Right ventricle myocardium inferior (tissue), 1 donor: ENCODE results near the gene HPS5. TPM values are rescaled to one million over a fixed set of nuclear protein-coding genes. Genes with fewer than 3 reads are reported as not detected.
"Not testable (repeated sequence)": the region's sequence is repeated elsewhere in the genome, so short reads cannot be mapped to it uniquely, and the experiment has no call there.

ENCODE experiments used
- ATAC-seq: fragments of 200-7000 bp; cut with Tn5 transposase; one replicate; pipeline ENCODE4 v1.9.1; 2020; ENCODE audit warnings: mild to moderate bottlenecking, moderate library complexity
- DNase-seq: peaks from one replicate; pipeline ENCODE4 v3.0.0; 2021; ENCODE audit errors: missing footprints
- intact Hi-C: fragments of 100-400 bp; cut with DNase I; formaldehyde crosslinking; loops from one replicate; pipeline ENCODE4 v1.11.0; 2022
- total RNA-seq: library from RNA; stranded (reverse); fragmentation: NEBNext Ultra II Directional; extraction: Animal tissue kit (Norgen Biotek cat#: 25700); gene quantifications from one replicate; pipeline ENCODE4 v1.2.1, GENCODE V29; 2021
- donor health status: DM: no; HTN: yes; CAD: no; lungs with severe emphysema.

The HPS5 gene
- total RNA-seq, 1 donor from 2014 or later = 10.5 TPM

DNA sequence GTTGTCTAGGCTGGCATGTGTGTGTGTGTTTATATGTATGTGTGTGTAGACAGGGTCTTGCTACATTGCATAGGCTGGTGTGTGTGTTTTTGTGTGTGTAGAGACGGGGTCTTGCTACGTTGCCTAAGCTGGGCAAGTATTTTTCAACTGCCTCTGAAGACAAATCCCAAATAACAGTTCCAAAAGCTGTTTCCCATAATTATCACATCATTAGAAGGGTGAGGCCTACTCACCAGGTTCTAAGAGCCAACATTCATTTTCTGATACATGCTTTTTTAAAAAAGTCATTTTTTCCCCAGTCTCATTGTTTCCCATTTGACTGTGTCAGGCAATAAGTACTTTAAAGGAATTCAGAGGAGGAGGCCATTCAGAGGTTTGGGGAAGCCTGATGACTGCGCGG is 33.0 kb downstream of the HPS5 start:
- no peak for DNase-seq
- no peak for ATAC-seq
- intact Hi-C loops = no loop called here

DNA sequence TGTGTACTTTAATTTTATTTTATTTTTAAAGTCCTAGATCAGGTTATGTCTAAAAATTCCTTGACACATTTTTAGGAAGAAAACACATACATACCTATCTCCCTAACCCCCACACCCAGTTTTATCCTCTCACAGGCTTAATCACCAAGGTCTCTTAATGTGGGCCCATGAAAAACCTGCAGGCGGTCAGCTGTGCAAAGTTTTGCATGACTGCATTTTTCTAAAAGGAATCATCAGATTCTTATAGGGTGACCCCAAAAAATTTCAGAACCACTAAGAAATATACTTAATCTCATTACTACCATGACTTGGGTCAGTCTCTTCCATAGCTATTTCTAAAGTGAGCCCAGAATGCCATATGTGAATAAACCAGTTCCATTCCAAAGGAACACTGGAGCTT is 36.1 kb downstream of the HPS5 start:
- ATAC-seq (no peak), DNase-seq (no peak)
- intact Hi-C loops = no loop called here

DNA sequence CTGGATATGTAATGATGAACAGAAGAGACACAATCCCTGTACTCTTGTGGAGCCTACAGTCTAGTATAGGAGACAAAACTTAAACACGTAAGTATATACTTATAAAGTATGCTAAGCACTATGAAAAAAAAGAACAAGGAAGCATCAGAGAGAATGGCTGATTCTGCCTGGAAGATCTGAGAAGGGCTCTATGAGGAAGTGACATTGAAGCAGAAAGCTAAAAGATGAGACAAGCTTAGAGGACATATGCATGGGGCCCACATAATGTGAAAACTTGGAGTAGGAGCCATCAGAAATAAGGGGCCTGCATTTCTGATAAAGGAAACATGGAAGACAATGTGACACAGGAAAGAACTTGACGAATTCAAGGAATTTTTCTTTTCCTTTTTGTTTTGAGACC is 39.3 kb downstream of the HPS5 start:
- DNase-seq (no peak), ATAC-seq (no peak)
- intact Hi-C loops = no loop called here

DNA sequence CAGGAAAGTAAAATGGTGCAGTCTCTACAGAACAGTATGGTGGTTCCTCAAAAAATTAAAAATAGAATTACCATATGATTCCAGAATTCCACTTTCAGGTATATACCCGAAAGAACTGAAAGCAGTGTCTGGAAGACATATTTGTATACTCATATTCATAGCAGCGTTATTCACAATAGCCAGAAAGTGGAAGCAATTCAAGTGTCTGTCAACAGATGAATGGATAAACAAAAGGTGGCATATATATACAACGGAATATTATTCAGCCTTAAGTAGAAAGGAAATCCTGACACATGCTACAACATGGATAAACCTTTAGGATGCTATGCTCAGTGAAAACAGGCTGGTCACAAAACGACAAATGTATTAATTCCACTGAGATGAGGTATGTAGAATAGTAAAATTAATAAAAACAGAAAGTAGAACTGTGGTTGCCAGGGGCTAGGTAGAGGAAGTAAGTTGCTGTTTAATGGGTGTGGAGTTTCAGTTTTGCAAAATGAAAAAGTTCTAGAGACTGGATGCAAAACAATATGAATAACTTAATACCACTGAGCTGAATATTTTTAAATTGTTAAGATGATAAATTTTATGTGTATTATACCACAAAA is 41.4 kb downstream of the HPS5 start:
- intact Hi-C loops = no loop called here
- ATAC-seq (no peak), DNase-seq (no peak)

DNA sequence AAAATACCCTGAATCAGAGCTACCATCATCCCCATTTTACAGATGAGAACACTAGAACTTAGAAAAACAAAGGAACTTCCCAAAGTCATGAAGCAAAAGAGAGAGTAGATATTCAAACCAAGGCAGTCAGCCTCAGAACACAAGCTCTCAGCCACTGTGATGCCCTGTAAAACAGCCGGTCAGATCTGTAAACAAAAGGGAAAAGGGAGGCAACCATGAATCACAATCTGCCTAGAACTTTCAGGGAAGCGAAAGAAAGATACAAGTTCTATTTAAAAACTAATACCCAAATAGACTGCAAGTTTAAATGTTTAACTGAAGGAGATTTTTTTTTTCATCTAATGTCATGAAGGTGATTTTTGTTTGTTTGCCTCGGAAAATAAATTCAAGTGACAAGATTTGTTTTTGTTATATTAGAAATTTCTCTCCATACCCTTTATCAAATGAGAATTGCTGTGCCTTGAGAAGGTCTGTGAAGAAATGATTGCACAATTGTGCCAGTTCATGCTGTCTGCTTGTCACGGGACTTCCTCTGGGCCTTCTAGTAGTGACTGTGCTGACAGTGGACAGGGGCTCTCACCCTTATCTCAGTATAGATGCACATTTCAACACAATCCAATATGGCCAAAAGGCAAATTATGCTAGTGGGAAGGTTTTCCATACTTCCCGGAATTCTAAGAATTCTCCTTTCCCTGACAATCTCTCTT is 44.2 kb downstream of the HPS5 start:
- intact Hi-C loops = no loop called here
- DNase-seq (no peak), ATAC-seq (peak; percentile 54)

DNA sequence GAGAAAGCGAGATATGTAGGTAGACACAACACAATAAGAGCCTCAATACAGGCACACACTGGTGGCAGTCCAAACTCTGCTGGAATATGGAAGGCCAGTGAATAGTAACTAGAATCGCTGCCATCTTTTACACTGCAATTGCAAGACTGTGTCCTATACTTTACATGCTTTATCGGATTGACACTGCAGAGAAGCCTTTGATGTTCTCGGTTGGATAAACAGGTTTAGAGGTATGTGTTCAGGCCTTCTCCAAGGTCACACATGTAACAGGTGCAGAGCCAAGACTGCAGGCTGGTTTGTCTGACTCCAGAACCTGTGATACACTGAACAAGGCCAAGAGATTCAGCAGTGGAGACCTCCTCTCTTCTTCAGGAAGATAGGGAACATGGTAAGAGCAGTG is 50.7 kb downstream of the HPS5 start:
- intact Hi-C loops = no loop called here
- no peak for ATAC-seq
- DNase-seq = no peak

DNA sequence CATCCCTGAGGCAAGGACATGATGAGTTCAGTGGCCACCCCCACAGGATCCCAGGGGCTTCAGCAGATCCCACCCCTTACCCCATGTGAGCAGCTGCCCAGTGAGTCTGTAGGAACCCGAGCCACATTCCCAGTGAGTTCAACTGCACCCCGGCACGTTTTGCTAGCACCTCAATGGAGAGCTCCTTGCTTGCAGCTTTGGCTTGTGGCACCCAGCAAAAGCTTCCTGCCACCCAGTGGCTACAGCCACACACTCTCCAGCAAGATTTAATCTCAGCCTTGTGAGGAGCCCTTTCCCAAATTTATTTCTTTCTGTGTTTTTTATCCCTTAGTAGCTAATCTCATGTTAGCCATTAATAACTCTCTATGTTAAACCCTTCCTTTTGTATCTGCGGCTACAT is 51.8 kb downstream of the HPS5 start:
- ATAC-seq = no peak
- no peak for DNase-seq
- intact Hi-C loops = no loop called here

DNA sequence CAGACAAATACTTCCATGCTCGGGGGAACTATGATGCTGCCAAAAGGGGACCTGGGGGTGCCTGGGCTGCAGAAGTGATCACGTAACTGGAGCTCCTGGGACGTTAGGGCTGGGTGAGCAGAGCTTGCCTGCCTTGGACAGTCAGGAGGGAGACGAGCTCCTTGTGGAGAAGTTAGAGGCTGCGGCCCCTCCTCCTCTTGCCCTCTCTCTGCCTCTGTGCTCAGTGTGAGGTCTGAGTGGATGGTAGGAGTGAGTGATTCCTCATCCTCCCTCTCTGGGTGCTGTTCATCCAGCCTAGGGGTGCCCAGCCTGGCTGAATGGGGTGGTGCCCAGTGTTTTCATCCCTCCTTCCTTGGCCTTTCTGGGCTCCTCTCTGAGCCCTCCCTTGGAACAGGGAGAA is 52.7 kb downstream of the HPS5 start:
- intact Hi-C loops, ATAC-seq, DNase-seq: not testable (repeated sequence)

DNA sequence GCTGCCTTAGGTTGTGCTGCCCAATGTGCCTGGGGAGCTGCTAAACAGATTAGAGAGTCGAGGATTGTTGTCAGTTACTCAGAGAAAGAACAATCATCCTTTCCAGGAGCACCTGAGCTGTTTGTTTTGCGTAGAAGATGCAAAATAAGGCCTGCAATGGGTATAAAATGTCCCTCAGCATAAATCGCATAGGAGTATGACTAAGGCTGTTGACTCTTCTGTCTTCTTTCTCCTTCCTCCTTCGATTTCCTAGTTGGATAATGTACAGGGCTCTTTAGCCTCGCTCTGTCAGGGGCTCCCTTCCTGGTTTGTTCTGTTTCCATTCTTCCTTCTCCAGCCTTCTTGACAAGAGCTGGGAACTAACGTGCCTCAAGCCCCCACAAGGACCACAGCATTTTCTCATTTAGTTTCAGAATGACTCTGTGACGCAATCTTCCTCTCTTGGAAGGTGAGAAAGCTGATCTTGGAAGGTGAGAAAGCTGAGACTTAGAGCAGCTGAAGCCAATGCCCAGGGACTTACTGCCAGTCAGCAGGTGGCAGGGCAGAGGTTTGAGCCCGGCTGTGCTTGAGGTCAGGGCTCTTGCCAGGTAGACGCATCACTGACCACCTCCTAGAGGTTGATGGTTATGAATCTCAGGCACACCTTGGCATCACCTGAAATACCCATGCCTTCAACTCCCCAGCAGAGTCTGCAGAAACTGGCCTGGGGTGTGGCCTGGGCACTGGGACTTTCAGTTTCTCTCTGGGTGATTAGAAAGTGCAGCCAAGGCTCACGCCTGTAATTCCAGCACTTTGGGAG is 54.4 kb downstream of the HPS5 start:
- DNase-seq, intact Hi-C loops, ATAC-seq: not testable (repeated sequence)

DNA sequence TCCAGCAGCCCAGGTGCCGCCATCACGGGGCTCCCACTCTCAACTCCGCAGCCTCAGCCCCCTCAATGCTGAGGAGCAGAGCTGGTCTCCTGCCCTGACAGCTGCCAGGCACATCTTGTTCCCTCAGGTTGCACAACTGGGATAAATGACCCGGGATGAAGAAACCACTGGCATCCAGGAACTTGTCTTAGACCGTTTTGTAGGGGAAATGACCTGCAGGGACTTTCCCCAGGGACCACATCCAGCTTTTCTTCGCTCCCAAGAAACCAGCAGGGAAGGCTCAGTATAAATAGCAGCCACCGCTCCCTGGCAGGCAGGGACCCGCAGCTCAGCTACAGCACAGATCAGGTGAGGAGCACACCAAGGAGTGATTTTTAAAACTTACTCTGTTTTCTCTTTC is 56.0 kb downstream of the HPS5 start, which contains the start of gene SAA1:
SAA1 (plus strand) TSS at position 316 of the 400 bp plus-strand sequence. CDS start 624 bp downstream, outside the sequence.
- intact Hi-C loops = no loop called here
- ATAC-seq (no peak), DNase-seq (no peak)

DNA sequence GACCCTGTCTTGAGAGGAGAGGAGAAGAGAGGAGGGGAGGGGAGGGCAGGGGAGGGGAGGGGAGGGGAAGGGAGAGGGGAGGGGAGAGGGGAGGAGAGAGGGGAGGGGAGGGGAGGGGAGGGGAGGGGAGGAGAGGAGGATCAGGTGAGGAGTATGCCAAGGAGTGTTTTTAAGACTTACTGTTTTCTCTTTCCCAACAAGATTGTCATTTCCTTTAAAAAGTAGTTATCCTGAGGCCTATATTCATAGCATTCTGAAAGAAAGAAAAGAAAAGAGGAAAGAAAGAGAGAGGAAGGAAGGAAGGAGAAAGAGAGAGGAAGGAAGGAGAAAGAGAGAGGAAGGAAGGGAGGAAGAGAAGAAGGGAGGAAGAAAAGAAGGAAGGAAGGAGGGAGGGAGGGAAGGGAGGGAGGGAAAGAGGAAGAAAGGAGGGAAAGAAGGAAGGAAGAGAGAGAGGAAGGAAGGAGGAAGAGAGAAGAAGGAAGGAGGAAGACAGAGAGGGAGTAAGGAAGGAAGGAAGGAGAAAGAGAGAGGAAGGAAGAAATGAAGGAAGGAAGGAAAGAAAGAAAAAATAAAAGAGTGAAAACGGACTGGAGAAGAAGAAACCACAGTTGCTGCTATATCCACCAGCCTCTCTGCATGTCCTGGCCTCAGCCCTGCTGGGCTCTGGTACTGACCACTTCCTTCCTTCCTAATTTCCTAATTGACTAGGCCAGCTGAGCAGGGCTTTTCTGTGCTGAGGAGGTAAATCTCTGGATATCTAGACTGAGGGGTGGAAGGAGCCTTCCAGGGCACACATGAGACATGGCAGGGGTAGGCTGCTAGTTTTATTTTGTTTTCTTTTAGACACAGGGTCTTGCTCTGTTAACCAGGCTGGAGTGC is 57.0 kb downstream of the HPS5 start:
- DNase-seq (no peak), ATAC-seq (no peak)
- intact Hi-C loops = no loop called here

DNA sequence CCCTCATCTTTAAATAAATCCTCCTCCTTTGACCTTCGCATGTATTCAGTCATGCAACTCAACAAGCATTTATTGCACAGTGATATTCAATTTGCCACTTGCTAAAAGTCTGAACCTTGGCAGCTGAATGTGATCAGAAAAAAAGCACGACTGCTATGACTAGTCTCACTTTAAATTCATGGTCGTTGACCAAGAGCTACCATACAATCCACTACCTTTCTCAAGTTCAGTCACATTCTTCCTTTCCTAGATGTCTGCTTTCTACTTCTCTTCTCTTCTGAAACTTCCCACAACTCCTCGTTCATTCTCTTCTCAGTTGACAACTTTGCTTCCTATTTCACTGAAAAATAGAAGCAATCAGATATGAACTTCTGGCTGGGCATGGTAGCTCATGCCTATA is 57.9 kb downstream of the HPS5 start:
- DNase-seq (no peak), ATAC-seq (no peak)
- intact Hi-C loops = no loop called here

DNA sequence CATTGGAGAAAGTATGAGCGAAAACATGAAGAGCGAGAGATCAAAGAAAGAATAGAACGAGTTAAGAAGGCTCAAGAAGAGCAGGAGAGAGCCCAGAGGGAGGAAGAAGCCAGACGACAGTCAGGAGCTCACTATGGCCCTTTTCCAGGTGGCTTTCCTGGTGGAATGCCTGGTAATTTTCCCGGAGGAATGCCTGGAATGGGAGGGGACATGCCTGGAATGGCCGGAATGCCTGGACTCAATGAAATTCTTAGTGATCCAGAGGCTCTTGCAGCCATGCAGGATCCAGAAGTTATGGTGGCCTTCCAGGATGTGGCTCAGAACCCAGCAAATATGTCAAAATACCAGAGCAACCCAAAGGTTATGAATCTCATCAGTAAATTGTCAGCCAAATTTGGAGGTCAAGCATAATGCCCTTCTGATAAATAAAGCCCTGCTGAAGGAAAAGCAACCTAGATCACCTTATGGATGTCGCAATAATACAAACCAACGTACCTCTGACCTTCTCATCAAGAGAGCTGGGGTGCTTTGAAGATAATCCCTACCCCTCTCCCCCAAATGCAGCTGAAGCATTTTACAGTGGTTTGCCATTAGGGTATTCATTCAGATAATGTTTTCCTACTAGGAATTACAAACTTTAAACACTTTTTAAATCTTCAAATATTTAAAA is 59.1 kb downstream of the HPS5 start:
- intact Hi-C loops, ATAC-seq, DNase-seq: not testable (repeated sequence)

DNA sequence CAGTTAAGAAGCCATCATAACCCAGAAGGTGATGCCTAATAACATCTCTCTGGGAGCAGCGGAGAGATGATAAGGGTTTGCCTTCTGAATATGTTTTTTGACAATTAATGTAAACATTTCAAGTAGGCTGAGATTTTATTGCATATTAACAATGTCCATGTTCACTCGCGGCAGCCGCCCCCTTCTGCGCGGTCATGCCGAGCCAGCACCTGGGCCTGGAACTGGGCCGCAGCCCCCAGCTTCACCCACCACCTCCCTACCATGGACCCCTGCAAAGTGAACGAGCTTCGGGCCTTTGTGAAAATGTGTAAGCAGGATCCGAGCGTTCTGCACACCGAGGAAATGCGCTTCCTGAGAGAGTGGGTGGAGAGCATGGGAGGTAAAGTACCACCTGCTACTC is 60.2 kb downstream of the HPS5 start:
- intact Hi-C loops = no loop called here
- no peak for ATAC-seq
- DNase-seq = no peak

DNA sequence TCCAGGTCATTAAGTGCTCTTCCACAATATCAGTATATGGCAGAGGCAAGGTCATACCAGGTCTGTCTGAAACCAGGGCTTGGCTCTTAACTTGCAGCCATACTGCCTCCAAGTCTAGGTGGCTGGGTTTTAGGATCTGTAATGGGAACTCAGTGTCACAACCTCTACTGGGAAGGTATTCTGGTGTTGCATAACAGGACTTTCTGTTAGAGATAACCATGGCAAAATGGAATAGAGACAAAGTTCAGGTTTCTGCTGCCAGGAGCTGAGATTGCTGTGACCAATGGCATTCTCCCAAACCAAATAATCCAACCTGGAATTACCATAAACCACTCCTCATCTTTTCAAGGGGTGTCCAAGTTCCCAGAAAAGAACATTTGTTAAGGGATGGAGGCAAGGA is 62.7 kb downstream of the HPS5 start:
- no peak for DNase-seq
- ATAC-seq = no peak
- intact Hi-C loops = no loop called here

DNA sequence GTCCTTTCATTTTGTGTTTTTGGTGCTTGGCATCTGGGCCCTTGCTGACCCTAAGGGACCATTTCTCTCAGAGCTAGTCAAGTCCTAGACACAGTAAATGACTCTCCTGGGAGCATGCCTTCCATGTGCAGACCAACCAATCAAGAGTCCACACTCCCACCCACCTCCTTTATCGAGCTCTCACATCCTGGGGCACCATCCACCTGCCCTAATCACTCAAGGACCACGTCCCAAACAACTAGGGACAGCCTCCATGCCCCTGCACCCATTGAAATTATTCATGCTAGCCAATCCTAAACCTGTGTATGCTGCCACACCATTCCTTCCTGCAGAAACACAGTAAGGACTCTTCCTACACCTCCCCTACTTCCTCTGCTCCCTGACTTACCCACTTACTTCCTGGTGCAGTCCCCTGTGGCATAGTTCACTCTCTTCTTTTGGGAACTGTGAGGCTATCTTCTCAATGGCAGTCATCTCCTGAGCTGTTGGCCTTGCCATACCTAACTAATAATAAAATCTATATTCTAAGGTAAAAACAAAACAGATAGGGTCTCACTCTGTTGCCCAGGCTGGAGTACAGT is 67.1 kb downstream of the HPS5 start:
- ATAC-seq = no peak
- no peak for DNase-seq
- intact Hi-C loops = no loop called here

DNA sequence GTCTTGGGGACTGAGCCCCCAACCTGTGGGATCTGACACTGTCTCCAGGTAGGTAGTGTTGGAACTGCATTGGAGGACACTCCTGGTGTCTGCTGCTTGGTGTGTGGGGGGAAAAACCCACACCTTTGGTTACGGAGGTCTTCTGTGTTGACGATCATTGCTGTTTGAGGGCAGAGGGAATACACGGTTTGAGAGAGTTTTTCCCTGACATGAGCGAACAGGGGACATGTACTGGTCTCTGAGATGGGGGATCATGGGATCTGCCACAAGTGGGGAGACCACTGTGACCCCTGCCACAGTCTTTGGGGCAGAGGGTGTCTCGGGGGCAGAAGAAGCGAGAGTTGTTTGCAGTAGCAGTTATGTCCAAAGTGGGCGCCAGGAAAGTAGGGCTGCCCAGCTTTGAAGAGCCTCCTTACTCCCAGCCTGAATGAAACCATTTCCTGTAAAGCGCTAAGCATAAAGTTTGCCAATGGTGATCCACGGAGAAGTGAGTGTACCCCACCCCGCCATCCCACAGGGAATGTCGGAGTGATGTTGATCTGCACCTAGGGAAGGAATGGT is 68.1 kb downstream of the HPS5 start:
- intact Hi-C loops = no loop called here
- ATAC-seq (no peak), DNase-seq (no peak)

DNA sequence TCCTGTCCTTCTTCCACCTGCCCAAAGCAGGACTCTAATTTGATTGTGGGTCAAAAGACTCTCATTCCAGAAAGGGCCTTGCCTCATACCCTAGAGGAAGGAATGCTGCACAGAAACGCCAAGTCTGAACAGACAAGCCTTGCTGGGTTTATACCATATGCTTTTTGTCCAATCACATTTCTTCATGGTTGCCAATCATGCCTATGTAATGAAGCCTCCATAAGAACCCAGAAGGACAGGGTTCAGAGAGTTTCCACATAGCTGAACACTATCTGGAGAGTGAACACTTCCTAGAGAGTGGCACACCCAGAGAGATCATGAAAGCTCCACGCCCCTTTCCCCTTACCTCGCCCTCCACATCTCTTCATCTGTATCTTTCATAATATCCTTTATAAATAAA is 68.7 kb downstream of the HPS5 start:
- ATAC-seq = no peak
- no peak for DNase-seq
- intact Hi-C loops = no loop called here
